ENCODE measurements around the gene ANGPTL4. TPM values are rescaled to one million over a fixed set of nuclear protein-coding genes. Genes with fewer than 3 reads are reported as not detected.

ANGPTL4 gene
- total and polyA plus RNA-seq, 9 of the 15 experiments (the other 6 are each of a cell fraction or from before 2014, with no cell fraction given): 0.05 to 0.77 (median 0.22) TPM; not detected in 4

DNA sequence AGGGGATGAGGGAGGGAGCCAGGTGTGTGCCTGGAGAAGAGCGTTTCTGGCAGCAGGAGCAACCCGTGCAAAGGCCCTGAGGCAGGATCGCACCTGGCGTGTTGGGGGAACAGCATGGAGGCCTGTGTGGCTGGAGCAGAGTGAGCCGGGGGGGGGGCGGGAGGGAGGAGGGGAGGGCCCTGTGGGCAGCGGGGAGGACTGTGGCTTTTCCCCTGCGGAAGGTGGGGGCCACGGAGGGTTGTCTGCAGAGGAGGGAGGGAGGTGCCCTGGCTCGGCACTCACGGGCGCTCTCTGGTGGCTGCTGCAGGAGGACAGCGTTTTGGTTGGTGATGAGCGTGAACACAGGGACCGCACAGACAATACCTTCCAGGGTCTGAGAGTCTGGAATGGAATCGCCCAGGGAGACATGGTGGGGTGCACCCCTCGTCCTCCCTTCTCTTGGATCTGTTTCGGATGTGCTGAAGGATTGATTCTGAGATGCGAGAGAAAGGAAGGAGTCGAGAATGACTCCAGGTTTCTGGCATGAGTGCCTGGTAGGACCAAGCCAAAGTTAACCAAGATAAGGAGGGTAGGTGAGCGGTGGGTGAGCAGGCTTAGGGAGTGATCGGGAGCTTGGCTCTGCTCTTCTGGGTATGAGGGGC is 32.7 kb downstream of the ANGPTL4 start (continued):
- TF ChIP-seq BACH1 (tag; IDR thresholded peaks at IDR 0.05) (no peak), NCOA6 (IDR thresholded peaks at IDR 0.05) (no peak), PTBP1 (IDR thresholded peaks at IDR 0.05; ENCODE audit: low read depth, low read length) (0 out of 2 replicates have a peak, but pooled peaks have one; percentile 6), ZNF212 (CRISPR knock-in tag; IDR thresholded peaks at IDR 0.05) (no peak), PML (IDR thresholded peaks at IDR 0.05; ENCODE audit: low read length) (no peak), HDGF (IDR thresholded peaks at IDR 0.05) (no peak), ZNF561 (CRISPR knock-in tag; conservative IDR thresholded peaks at IDR 0.05) (no peak), ZFP36 (IDR thresholded peaks at IDR 0.05; ENCODE audit: low read depth, low read length, partially characterized antibody) (peak; percentile 82), ZNF431 (CRISPR knock-in tag; IDR thresholded peaks at IDR 0.05) (no peak), CREM (IDR thresholded peaks at IDR 0.05; ENCODE audit: low read depth) (peak; percentile 38), SP2 (IDR thresholded peaks at IDR 0.05; ENCODE audit: extremely low read depth, low read depth, low read length, poor library complexity, severe bottlenecking) (no peak), SOX6 (IDR thresholded peaks at IDR 0.05) (peak; percentile 40; the same call in 1 of the 2 replicates), NFRKB (IDR thresholded peaks at IDR 0.05; ENCODE audit: low read depth) (no peak), PRMT5 (CRISPR knock-in tag; IDR thresholded peaks at IDR 0.05) (no peak), ZNF644 (tag; IDR thresholded peaks at IDR 0.05; ENCODE audit: low read depth) (no peak), CBX1 (IDR thresholded peaks at IDR 0.05; ENCODE audit: low read depth) (0 out of 2 replicates have a peak, but pooled peaks have one; percentile 66), NR1H2 (CRISPR knock-in tag; IDR thresholded peaks at IDR 0.05) (no peak), CREB5 (CRISPR knock-in tag; IDR thresholded peaks at IDR 0.05) (no peak)
- TF ChIP-seq, protein P1, sequence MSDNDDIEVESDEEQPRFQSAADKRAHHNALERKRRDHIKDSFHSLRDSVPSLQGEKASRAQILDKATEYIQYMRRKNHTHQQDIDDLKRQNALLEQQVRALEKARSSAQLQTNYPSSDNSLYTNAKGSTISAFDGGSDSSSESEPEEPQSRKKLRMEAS (CRISPR knock-in tag; IDR thresholded peaks at IDR 0.05): no peak; the same call in 1 of the 2 replicates
- TF ChIP-seq, protein P2, sequence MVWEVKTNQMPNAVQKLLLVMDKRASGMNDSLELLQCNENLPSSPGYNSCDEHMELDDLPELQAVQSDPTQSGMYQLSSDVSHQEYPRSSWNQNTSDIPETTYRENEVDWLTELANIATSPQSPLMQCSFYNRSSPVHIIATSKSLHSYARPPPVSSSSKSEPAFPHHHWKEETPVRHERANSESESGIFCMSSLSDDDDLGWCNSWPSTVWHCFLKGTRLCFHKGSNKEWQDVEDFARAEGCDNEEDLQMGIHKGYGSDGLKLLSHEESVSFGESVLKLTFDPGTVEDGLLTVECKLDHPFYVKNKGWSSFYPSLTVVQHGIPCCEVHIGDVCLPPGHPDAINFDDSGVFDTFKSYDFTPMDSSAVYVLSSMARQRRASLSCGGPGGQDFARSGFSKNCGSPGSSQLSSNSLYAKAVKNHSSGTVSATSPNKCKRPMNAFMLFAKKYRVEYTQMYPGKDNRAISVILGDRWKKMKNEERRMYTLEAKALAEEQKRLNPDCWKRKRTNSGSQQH (CRISPR knock-in tag; IDR thresholded peaks at IDR 0.05): no peak
- TF ChIP-seq, protein P3, sequence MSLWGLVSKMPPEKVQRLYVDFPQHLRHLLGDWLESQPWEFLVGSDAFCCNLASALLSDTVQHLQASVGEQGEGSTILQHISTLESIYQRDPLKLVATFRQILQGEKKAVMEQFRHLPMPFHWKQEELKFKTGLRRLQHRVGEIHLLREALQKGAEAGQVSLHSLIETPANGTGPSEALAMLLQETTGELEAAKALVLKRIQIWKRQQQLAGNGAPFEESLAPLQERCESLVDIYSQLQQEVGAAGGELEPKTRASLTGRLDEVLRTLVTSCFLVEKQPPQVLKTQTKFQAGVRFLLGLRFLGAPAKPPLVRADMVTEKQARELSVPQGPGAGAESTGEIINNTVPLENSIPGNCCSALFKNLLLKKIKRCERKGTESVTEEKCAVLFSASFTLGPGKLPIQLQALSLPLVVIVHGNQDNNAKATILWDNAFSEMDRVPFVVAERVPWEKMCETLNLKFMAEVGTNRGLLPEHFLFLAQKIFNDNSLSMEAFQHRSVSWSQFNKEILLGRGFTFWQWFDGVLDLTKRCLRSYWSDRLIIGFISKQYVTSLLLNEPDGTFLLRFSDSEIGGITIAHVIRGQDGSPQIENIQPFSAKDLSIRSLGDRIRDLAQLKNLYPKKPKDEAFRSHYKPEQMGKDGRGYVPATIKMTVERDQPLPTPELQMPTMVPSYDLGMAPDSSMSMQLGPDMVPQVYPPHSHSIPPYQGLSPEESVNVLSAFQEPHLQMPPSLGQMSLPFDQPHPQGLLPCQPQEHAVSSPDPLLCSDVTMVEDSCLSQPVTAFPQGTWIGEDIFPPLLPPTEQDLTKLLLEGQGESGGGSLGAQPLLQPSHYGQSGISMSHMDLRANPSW (CRISPR knock-in tag; IDR thresholded peaks at IDR 0.05): no peak
